SK-MEL-5 (cell line): ENCODE measurements around the gene ALPP. TPM values are rescaled to one million over a fixed set of nuclear protein-coding genes. Genes with fewer than 3 reads are reported as not detected.

Experiments used
- DNase-seq: peaks from one replicate; pipeline ENCODE4 v3.0.0-alpha.2; 2016; ENCODE audit warnings: low read depth, low spot score
- in situ Hi-C: cut with HindIII; loops from 2 replicates; pipeline ENCODE4 v1.10.0; 2016; ENCODE audit warnings: low sequenced_read_pairs, high pct_unique_total_duplicates, low pct_unique_long_range_greater_than_20kb
- small RNA-seq, 2 experiments: library from RNA; depleted of rRNA; stranded (forward); fragments of <200 nt; gene quantifications; one replicate each; pipeline ENCODE3, GENCODE V24; 2014
- total RNA-seq: library from RNA; depleted of rRNA; stranded (reverse); fragments of >200 nt; shearing (Covaris generic); gene quantifications from 2 replicates; pipeline ENCODE4 v1.2.3, GENCODE V29; 2014; rRNA removed

The ALPP gene
- total RNA-seq, 1 experiment from 2014 or later, result not detected

DNA sequence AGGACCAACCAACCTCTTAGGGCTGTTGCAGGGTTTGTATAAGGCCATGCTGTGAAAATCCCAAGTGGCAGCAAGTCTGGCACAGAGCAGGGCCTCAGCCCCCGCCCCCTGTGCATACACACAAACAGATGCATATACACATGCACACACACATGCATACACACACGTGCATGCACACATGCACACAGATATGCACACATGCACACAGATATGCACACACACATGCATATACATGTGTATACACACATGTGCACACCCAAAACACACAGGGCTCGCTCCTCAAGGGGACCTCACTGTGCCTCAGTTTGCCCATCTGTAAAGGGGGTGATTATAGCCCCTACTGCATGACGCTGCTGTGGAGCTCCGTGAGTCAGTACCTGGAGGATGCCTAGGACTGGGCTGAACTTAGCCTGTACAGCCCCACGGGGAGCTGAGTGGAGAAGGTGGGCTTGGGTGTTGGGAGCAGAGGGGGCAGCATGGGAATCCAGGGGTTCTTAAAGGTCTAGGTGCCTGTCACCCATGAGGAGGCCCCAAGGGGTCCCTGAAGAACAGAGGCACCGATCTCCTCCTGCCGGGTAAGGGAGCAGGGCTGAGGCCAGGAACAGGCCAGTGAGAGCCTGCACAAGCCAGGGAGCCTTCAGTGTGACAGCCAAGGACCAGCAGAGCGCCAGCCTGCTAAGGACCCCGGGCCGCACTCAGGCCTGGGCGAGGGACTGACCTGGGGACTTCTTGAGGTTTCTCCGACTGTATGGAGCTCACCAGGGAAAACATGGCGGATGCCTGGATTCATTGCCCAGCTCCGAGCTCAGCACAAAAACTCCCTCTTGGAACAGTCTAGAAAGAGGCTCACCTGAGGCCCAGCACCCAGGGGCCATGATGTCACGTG is 53.4 kb downstream of the ALPP start:
- no peak for DNase-seq
- in situ Hi-C loops, result no loop called here

Small RNA genes lying within 50 kb of the gene (small RNA-seq; reads per million reads assigned to genes)
- gene AC068134.3, result 0 to 0.05 reads per million in 2 experiments
- 0 reads per million in 2 experiments for gene AC068134.4

Other genes starting within 250 kb of the ALPP start
- not detected in 2 replicates for gene ALPG, start 28.1 kb downstream of the ALPP start, total RNA-seq
- gene ALPI, start 77.4 kb downstream of the ALPP start, total RNA-seq, result not detected in 2 replicates
- gene ECEL1, start 109.1 kb downstream of the ALPP start, total RNA-seq, result 0.05 TPM in 1 of 2 replicates, not detected in the other
- gene PRSS56, start 141.6 kb downstream of the ALPP start, total RNA-seq, result not detected in 2 replicates
- gene CHRND, start 147.4 kb downstream of the ALPP start, total RNA-seq, result 0.13 TPM in 1 of 2 replicates, not detected in the other
- gene CHRNG, start 160.9 kb downstream of the ALPP start, total RNA-seq, result not detected in 2 replicates
- 4.1 and 4.7 TPM in 2 replicates for gene TIGD1, start 171.8 kb downstream of the ALPP start, total RNA-seq
- gene EIF4E2, start 171.9 kb downstream of the ALPP start, total RNA-seq, result 52.7 and 71.2 TPM in 2 replicates